Activated naive CD8-positive, alpha-beta T cell treated with anti-CD3 and anti-CD28 coated beads for 36 hours (primary cell): Measurements from ENCODE around the gene ATOSA. TPM values are rescaled to one million over a fixed set of nuclear protein-coding genes. Genes with fewer than 3 reads are reported as not detected.

Source experiments
- DNase-seq: peaks from one replicate; pipeline ENCODE4 v3.0.0; 2021
- H3K27ac Mint-ChIP-seq: one replicate; pipeline ENCODE4 v1.8.0; 2022; ENCODE audit warnings: mild to moderate bottlenecking, moderate library complexity, mixed read lengths
- H3K27me3 Mint-ChIP-seq: one replicate; pipeline ENCODE4 v1.8.0; 2022; ENCODE audit warnings: mild to moderate bottlenecking, mixed read lengths
- H3K36me3 Mint-ChIP-seq: one replicate; pipeline ENCODE4 v1.8.0; 2021; ENCODE audit warnings: mild to moderate bottlenecking, mixed read lengths
- H3K4me1 Mint-ChIP-seq: one replicate; pipeline ENCODE4 v1.8.0; 2021; ENCODE audit warnings: mixed read lengths
- H3K4me3 Mint-ChIP-seq: one replicate; pipeline ENCODE4 v1.8.0; 2022; ENCODE audit warnings: mild to moderate bottlenecking, moderate library complexity, mixed read lengths
- H3K9me3 Mint-ChIP-seq: one replicate; pipeline ENCODE4 v1.8.0; 2022; ENCODE audit warnings: mixed read lengths
- total RNA-seq, 2 experiments: library from RNA; stranded (reverse); gene quantifications; one replicate each; pipeline ENCODE4 v1.2.3, GENCODE V29; 2021

The ATOSA gene
- total RNA-seq, 2 experiments from 2014 or later: 9.7 to 9.8 TPM

GRCh38 chr15:52651114-52651513, 28.1 kb downstream of the ATOSA start:
- H3K4me3 Mint-ChIP-seq: peak overlapping the region; percentile 56
- no peaks in the 10 kb centered on the region for H3K36me3 Mint-ChIP-seq
- peaks cover 12% of the 10 kb centered on the region for H3K4me1 Mint-ChIP-seq
- no peaks in the 10 kb centered on the region for H3K27me3 Mint-ChIP-seq
- no peak overlapping the region for H3K27ac Mint-ChIP-seq
- DNase-seq: no peak
- H3K9me3 Mint-ChIP-seq: no peaks in the 10 kb centered on the region

- Mint-ChIP-seq H3K4me1 (peaks cover 9% of the 10 kb centered on the region), H3K27ac (no peak overlapping the region), H3K27me3 (no peaks in the 10 kb centered on the region), H3K9me3 (no peaks in the 10 kb centered on the region), H3K4me3 (no peak overlapping the region), H3K36me3 (no peaks in the 10 kb centered on the region)
- DNase-seq: no peak
These were observed 29.5 kb downstream of the ATOSA start for GRCh38 chr15:52649686-52650085.

DNA sequence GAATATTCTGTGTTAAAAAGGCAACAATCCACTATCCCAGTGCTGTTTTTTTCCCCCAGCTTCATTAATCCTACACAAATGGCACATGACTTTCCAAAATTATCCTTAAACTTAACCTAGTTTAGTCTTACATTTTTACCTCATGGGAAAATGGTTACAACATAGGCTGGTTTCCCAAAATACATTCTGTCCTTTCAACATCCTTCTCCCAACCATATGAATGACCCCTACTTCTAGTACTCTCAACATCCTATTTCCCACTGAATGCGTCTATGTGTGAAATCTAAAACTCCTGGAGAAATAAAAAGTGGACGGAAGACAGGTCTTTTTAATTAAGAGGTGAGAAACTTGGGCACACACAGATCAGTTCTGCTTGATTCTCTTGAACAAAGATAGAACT, 33.3 kb downstream of the ATOSA start:
- Mint-ChIP-seq H3K27ac (no peak overlapping the region), H3K36me3 (peaks cover 2% of the 10 kb centered on the region), H3K4me1 (peaks cover 16% of the 10 kb centered on the region), H3K4me3 (no peak overlapping the region), H3K27me3 (no peaks in the 10 kb centered on the region), H3K9me3 (no peaks in the 10 kb centered on the region)
- DNase-seq: no peak

DNA sequence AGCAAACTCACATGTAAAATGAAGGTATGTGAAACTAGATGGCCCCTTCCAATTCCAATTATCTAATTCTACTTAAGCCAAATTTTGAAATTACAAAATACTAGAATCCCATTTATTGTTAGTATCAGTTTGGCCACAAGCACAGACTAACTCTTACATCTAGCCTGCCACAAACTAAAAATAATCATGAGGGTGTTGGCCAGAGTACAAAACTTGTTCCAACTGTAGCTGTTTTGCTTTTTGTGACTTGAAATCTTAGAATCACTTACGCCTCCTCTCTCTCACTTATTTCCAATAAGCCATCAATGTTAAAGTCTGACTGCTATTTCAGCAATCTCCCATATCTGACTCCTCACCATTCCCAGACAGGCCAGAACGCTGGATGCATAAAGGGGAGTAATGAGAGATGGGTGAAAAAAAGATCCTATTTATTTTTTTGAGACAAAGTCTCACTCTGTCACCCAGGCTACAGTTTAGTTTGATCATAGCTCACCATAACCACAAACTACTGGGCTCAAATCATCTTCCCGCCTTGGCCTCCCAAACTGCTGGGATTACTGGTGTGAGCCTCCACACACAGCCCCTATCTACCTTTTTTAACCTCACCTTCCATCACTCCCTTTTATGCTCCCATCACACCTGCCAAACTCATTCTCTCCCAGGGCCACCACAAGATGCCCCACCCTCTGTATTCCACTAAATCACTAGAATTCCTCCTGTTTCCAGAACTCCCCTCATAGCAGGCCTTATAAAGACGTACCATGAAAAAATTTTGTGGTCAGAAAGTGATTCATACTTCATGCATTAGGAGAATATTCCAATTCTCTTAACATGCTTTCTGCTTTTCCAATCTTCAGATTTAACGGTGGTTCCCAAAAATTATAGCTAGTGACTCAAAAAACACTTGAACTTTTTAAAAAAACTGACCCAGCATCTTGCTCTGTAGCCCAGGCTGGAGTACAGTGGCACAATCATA, 36.5 kb downstream of the ATOSA start:
- Mint-ChIP-seq H3K9me3 (no peaks in the 10 kb centered on the region), H3K36me3 (peaks cover 2% of the 10 kb centered on the region), H3K4me3 (no peak overlapping the region), H3K27me3 (no peaks in the 10 kb centered on the region), H3K27ac (no peak overlapping the region), H3K4me1 (peaks cover 16% of the 10 kb centered on the region)
- DNase-seq: no peak

- Mint-ChIP-seq H3K4me1 (peaks cover 7% of the 10 kb centered on the region), H3K27me3 (no peaks in the 10 kb centered on the region), H3K9me3 (no peaks in the 10 kb centered on the region), H3K4me3 (no peak overlapping the region), H3K27ac (no peak overlapping the region), H3K36me3 (peaks cover 8% of the 10 kb centered on the region)
- no peak for DNase-seq
These were observed 42.7 kb downstream of the ATOSA start for GRCh38 chr15:52636459-52636858.

DNA sequence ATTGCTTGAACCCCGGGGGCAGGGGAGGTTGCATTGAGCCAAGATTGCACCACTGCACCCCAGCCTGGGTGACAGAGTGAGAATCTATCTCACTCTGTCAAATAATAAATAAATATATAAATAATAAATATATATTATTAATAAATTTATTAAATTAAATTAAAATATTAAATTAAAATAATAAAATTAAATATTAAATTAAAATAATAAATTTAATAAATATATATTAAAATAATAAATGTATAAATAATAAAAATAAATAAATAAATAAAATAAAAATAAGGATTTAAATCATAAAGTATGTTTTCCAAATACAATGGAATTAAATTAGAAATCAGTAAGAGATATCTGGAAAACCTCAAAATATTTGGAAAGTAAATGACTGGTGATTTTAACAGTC, 43.3 kb downstream of the ATOSA start:
- Mint-ChIP-seq H3K36me3 (peaks cover 8% of the 10 kb centered on the region), H3K4me1 (peaks cover 4% of the 10 kb centered on the region), H3K9me3 (no peaks in the 10 kb centered on the region), H3K4me3 (no peak overlapping the region), H3K27me3 (no peaks in the 10 kb centered on the region), H3K27ac (no peak overlapping the region)
- DNase-seq: no peak

Other genes with a start within 250 kb of the ATOSA start
- gene MYO5A, start 150.5 kb downstream of the ATOSA start, total RNA-seq: 10 to 100 TPM; 15.8 to 18.1 TPM
- 100 to 1,000 TPM; 186 to 190 TPM for gene ARPP19, start 110.4 kb downstream of the ATOSA start, total RNA-seq
- gene ONECUT1, start 110.9 kb upstream of the ATOSA start, total RNA-seq: not detected